HG03066 (cell line): ENCODE measurements around the gene PMEL.
"Not testable (repeated sequence)": the region's sequence is repeated elsewhere in the genome, so short reads cannot be mapped to it uniquely, and the experiment has no call there.

ENCODE experiments used
- ATAC-seq: cut with Tn5 transposase; IDR thresholded peaks from one replicate; pipeline ENCODE4 v1.9.1; 2021; ENCODE audit warnings: low read depth; ENCODE audit not compliant: unreplicated experiment

The PMEL gene

GRCh38 chr12:55925870-55926737 lies 39.7 kb downstream of the PMEL start:
- peak; percentile 1 for ATAC-seq

DNA sequence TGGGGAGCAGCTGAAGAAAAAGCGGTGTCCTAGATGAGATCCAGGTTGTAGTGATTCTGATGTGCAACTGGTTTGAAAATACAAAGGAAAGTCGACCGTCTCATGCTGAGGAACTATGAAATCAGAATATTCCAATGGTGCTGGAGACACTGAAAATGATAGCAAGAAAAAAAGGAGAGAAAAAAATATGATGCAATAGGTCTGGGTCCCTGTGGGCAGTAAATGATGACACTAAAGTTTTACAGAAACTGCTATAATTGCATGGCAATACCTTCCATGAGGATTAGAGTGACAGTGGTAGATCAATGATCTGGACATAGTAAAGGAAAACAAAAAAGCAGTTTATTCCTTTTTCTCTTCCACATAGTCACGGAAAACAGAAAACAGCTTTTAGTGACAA lies 40.5 kb downstream of the PMEL start:
- ATAC-seq: no peak

GRCh38 chr12:55923648-55924047 lies 42.2 kb downstream of the PMEL start:
- ATAC-seq: not testable (repeated sequence)

- ATAC-seq: no peak
Observed at GRCh38 chr12:55922126-55922525, 43.7 kb downstream of the PMEL start.

- ATAC-seq: not testable (repeated sequence)
Observed at GRCh38 chr12:55919032-55919431, 46.8 kb downstream of the PMEL start.

- no peak for ATAC-seq
Observed at GRCh38 chr12:55915482-55915859, 50.4 kb downstream of the PMEL start.

- no peak for ATAC-seq
Observed at GRCh38 chr12:55912908-55913307, 52.9 kb downstream of the PMEL start.

GRCh38 chr12:55909513-55909884 lies 56.3 kb downstream of the PMEL start:
- no peak for ATAC-seq

DNA sequence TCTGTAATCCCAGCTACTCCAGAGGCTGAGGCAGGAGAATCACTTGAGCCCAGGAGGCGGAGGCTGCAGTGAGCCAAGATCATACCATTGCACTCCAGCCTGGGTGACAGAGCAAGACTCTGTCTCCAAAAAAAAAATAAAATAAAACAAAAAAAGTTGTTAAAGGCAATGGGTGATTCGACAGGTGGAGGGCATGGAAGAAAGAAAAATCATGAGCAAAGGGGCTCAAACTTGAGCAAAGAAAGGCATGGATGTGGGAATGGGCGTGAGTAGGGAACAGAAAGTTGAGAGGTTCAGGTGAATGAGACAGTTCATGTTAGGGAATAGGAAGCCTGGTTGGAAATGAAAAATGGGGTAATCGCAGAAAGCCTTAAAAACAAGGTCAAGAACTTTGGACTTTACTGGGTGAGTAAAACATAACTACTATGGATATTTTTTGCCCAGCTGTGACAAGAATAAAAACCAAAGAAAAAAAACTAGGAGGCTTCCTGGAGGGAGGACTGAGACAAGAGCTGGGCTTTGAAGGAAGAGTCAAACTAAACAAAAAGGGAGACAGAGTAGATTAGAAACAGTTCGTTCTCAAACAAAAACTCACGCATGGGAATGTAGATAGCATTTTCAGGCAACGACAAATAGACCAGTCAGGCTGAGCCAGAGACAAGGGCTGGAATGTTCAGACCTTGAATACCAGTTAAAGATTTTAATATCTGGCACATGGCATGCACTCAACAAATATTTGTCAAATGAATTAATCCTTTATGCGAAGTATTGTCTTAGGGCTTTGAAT lies 56.9 kb downstream of the PMEL start:
- no peak for ATAC-seq

DNA sequence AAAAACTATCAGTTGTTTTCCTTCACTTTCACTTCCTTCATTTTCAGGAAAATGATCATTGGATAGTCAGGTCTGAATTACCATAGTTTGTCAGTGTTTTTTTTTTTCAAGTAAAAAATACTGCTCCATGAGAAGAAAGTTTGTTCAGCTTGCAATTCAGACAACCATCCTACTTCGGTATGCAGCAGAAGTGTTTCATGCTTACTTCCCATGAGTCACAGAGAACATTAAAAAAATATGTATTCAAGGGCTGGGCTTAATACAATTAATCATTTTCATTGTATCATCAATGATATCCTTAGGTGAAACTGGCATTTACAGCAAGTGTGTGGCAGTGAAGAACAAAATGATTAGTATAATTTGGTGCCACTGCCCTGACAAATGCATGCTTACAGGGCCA lies 59.8 kb downstream of the PMEL start:
- ATAC-seq: no peak
